HCT116 (cell line): ENCODE measurements around the gene IL6ST. TPM values are rescaled to one million over a fixed set of nuclear protein-coding genes. Genes with fewer than 3 reads are reported as not detected.

Experiments used
- total RNA-seq: library from RNA; stranded (reverse); gene quantifications from one replicate; pipeline ENCODE4 v1.2.1, GENCODE V29; 2021; ENCODE audit not compliant: unreplicated experiment

IL6ST gene
- total RNA-seq, 1 experiment from 2014 or later: 26.5 TPM

Other genes with a start within 250 kb of the IL6ST start
- 0.59 TPM for gene IL31RA, start 143.6 kb downstream of the IL6ST start, total RNA-seq
- gene ANKRD55, start 238.4 kb upstream of the IL6ST start, total RNA-seq: not detected